ENCODE results near the gene TBC1D10B.

GRCh38 chr16:30416624-30417528 lies 46.6 kb upstream of the TBC1D10B start:
- TF ChIP-seq CTCF (IDR thresholded peaks at IDR 0.05) (no peak), POLR2A (IDR thresholded peaks at IDR 0.05) (no peak)

Data from right lobe of liver (tissue), 4 donors.